K562 (cell line): Measurements from ENCODE around the gene PDGFA. TPM values are rescaled to one million over a fixed set of nuclear protein-coding genes. Genes with fewer than 3 reads are reported as not detected.

Experiments
- ATAC-seq: fragments of 200-7000 bp; cut with Tn5 transposase; 3 replicates; pipeline ENCODE4 v1.9.1; 2020; ENCODE audit warnings: moderate library complexity
- BruUV-seq: library from RNA; stranded (reverse); fragments of 400-500 nt; replicated peaks from 2 replicates; lab custom pipeline; 2021; lab: Mats Ljungman, UMichigan
- CTCF ChIA-PET: fragments of 300-600 bp; formaldehyde crosslinking; extraction: SDS; loops from one replicate; lab custom pipeline; 2021; ENCODE audit warnings: low intra/inter-chr PET ratio; lab: Yijun Ruan, JAX
- POLR2A ChIA-PET: fragments of 300-600, 350-650 bp; sonication (Branson Sonifier 250); formaldehyde crosslinking; extraction: SDS; loops from one replicate; lab custom pipeline; 2021; ENCODE audit warnings: antibody characterized with exemption, inconsistent platforms; lab: Yijun Ruan, JAX
- DNase-seq, 4 experiments: peaks; one replicate each; pipeline versions ENCODE4 v3.0.0 to v3.0.0-alpha.2; 2011 to 2018; ENCODE audit warnings: low spot score in 3 of 4, mixed read lengths in 3 of 4; ENCODE audit errors: extremely low read depth in 1 of 4
- FAIRE-seq: peaks from 2 replicates; lab custom pipeline; 2011; peaks lifted over from hg19 to GRCh38; lab: Jason Lieb, UNC
- H2AFZ ChIP-seq: 2 replicates; pipeline ENCODE4 v1.6.0; 2011; ENCODE audit warnings: low read depth, low read length, control low read depth, inconsistent platforms
- H3K27ac ChIP-seq: fragments of 200-600 bp; 3 replicates; pipeline ENCODE4 v1.8.0; 2011; ENCODE audit warnings: low read depth, mild to moderate bottlenecking, control low read depth, inconsistent platforms, low read length, moderate library complexity, mixed read lengths; ENCODE audit errors: extremely low read depth
- H3K27me3 ChIP-seq, 2 experiments: fragments of 300-600 bp in 1 of 2; 2 replicates in 1 of 2; 3 replicates in 1 of 2; pipeline versions ENCODE4 v1.6.0 to v1.8.0; 2011; ENCODE audit warnings: inconsistent platforms in 2 of 2, low read length in 2 of 2, mild to moderate bottlenecking in 1 of 2, mixed read lengths in 1 of 2, moderate library complexity in 1 of 2; ENCODE audit not compliant: control insufficient read depth in 2 of 2, insufficient read depth in 2 of 2
- H3K36me3 ChIP-seq: fragments of 300-600 bp; 3 replicates; pipeline ENCODE4 v1.8.0; 2011; ENCODE audit warnings: mild to moderate bottlenecking, low read length, inconsistent platforms; ENCODE audit not compliant: control insufficient read depth, insufficient read depth
- H3K4me1 ChIP-seq, 2 experiments: fragments of 200-600 bp in 1 of 2; replicated peaks in 1 of 2; 2 replicates in 1 of 2; 3 replicates in 1 of 2; pipeline versions ENCODE4 v1.5.1 to v1.8.0; 2011; ENCODE audit warnings: inconsistent platforms in 2 of 2, low read length in 2 of 2, mild to moderate bottlenecking in 1 of 2, mixed read lengths in 1 of 2, moderate library complexity in 1 of 2; ENCODE audit not compliant: control insufficient read depth in 2 of 2, insufficient read depth in 2 of 2
- H3K4me2 ChIP-seq: 2 replicates; pipeline ENCODE4 v1.6.1; 2011; ENCODE audit warnings: low read length, control low read depth, inconsistent platforms, mixed read lengths; ENCODE audit not compliant: insufficient read depth
- H3K4me3 ChIP-seq: fragments of 200-600 bp; sonication (generic), shearing (Covaris generic); 2 replicates; pipeline ENCODE4 v1.5.1; 2016; ENCODE audit warnings: control low read depth, inconsistent platforms
- H3K79me2 ChIP-seq: fragments of 200-600 bp; 3 replicates; pipeline ENCODE4 v1.8.0; 2011; ENCODE audit warnings: low read length, inconsistent platforms; ENCODE audit not compliant: control insufficient read depth, insufficient read depth
- H3K9ac ChIP-seq, 2 experiments: 2 replicates each; pipeline versions ENCODE4 v1.6.0 to v1.6.1; 2011; ENCODE audit warnings: low read depth in 2 of 2, low read length in 2 of 2, control low read depth in 1 of 2, inconsistent platforms in 1 of 2, mild to moderate bottlenecking in 1 of 2, mixed read lengths in 1 of 2; ENCODE audit not compliant: insufficient read depth in 1 of 2
- H3K9me1 ChIP-seq: one replicate; pipeline ENCODE4 v1.6.0; 2011; ENCODE audit warnings: inconsistent platforms, mild to moderate bottlenecking, low read length, moderate library complexity; ENCODE audit not compliant: control insufficient read depth, insufficient read depth
- H3K9me3 ChIP-seq: replicated peaks from 2 replicates; pipeline ENCODE4 v1.5.1; 2011; ENCODE audit warnings: low read depth, low read length, inconsistent platforms; ENCODE audit not compliant: control insufficient read depth, insufficient read depth
- H4K20me1 ChIP-seq: replicated peaks from 2 replicates; pipeline ENCODE4 v1.6.1; 2011; ENCODE audit warnings: low read length, inconsistent platforms, mixed read lengths; ENCODE audit not compliant: control insufficient read depth, insufficient read depth
- GABPB2 ChIP-seq: fragments of 250-450 bp; sonication (Bioruptor Pico); conservative IDR thresholded peaks from 2 replicates; pipeline ENCODE4 v1.5.1; 2021; ENCODE audit warnings: mild to moderate bottlenecking
- SPI1 ChIP-seq: IDR thresholded peaks from 2 replicates; pipeline ENCODE4 v1.6.1; 2011; ENCODE audit warnings: low read depth, low read length, control low read depth, borderline replicate concordance
- YY1 ChIP-seq, 3 experiments: IDR thresholded peaks; 2 replicates each; pipeline ENCODE4 v1.6.1; 2011; ENCODE audit warnings: low read length in 2 of 3, mild to moderate bottlenecking in 2 of 3, moderate library complexity in 2 of 3, borderline replicate concordance in 1 of 3, control low read depth in 1 of 3, low read depth in 1 of 3; ENCODE audit not compliant: insufficient read depth in 3 of 3, insufficient replicate concordance in 2 of 3, control insufficient read depth in 1 of 3, insufficient read length in 1 of 3; ENCODE audit errors: extremely low read depth in 1 of 3
- WGBS: fragments of 100-300 bp; shearing (Covaris generic); methylation state at CpG from one replicate; pipeline ENCODE4 v1.1.6; 2016; ENCODE audit warnings: low coverage, mixed read lengths; ENCODE audit not compliant: insufficient coverage; ENCODE audit errors: missing lambda C conversion rate; 5-methylcytosine and 5-hydroxymethylcytosine counted together
- in situ Hi-C: fragments of 300-500 bp; cut with MboI; formaldehyde crosslinking; loops from 4 replicates; pipeline ENCODE4 v1.15.0; 2018; ENCODE audit warnings: inconsistent platforms, mixed read lengths
- intact Hi-C: fragments of 100-400 bp; cut with micrococcal nuclease; formaldehyde crosslinking; loops from 2 replicates; pipeline ENCODE4 v1.14.2; 2022
- polyA plus RNA-seq, 8 experiments: library from polyadenylated mRNA; depleted of rRNA in 4 of 8; stranded (reverse) in 5 of 8; unstranded in 3 of 8; fragments of >200 nt; fragmentation: Nextera tagmentation in 2 of 8; fragmentation: Illumina TruSeq in 1 of 8; extraction: Ambion mirVana in 2 of 8; extraction: Trizol in 1 of 8; gene quantifications; 2 replicates each; pipeline versions ENCODE4 v1.2.1 to v1.2.3, GENCODE V29; 2011 to 2014; ENCODE audit warnings: inconsistent platforms in 1 of 8, missing spikeins in 1 of 8
- total RNA-seq, 7 experiments: library from RNA; depleted of rRNA in 6 of 7; stranded (reverse); fragments of >200 nt in 6 of 7; fragmentation: Illumina TruSeq in 2 of 7; extraction: Trizol in 2 of 7; gene quantifications; 2 replicates each; pipeline versions ENCODE4 v1.2.1 to v1.2.3, GENCODE V29; 2011 to 2021; ENCODE audit warnings: low replicate concordance in 1 of 7
- TF ChIP-seq, protein P1 (sequence below): fragments of 250-450 bp; sonication (Bioruptor Pico); IDR thresholded peaks from 2 replicates; pipeline ENCODE4 v1.8.0; 2022; ENCODE audit warnings: inconsistent platforms, mild to moderate bottlenecking, moderate library complexity, borderline replicate concordance
- TF ChIP-seq, protein P2 (sequence below): fragments of 450-650 bp; formaldehyde crosslinking; conservative IDR thresholded peaks from 2 replicates; pipeline ENCODE4 v1.4.0; 2022; ENCODE audit warnings: mild to moderate bottlenecking, missing genetic modification characterization
- TF ChIP-seq, protein P3 (sequence below): fragments of 200-600 bp; sonication (generic); IDR thresholded peaks from one replicate; pipeline ENCODE4 v1.6.1; 2012; ENCODE audit warnings: mild to moderate bottlenecking, low read depth, low read length, inconsistent platforms

The PDGFA gene
- total and polyA plus RNA-seq, 9 of the 15 experiments (the other 6 are each of a cell fraction or from before 2014, with no cell fraction given), result 2.5 to 10.2 (median 4.6) TPM

DNA sequence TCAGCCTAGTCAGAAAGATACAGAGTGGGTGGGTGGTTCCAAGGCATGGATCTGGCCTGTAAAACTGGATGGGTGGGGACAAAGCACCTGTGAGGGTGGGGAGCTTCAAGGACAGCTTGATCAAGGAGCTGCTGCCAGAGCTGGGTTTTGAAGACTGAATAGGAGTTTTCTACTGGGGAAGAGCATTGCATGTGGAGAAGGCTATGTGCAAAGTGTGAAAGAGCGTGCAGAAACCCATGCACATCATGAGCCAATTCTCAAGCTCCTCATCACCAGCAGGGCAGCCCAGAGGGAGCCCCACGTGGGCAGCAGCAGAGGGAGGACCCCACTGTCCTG is 58.6 kb downstream of the PDGFA start:
- DNase-seq (no peak), ATAC-seq (no peak)
- Histone ChIP-seq H3K4me2 (no peak overlapping the region), H3K9ac (no peak overlapping the region; a peak in 1 of 4 replicates), H3K36me3 (no peaks in the 10 kb centered on the region), H2AFZ (no peak overlapping the region), H3K9me3 (no peaks in the 10 kb centered on the region)
- TF ChIP-seq, protein P1, sequence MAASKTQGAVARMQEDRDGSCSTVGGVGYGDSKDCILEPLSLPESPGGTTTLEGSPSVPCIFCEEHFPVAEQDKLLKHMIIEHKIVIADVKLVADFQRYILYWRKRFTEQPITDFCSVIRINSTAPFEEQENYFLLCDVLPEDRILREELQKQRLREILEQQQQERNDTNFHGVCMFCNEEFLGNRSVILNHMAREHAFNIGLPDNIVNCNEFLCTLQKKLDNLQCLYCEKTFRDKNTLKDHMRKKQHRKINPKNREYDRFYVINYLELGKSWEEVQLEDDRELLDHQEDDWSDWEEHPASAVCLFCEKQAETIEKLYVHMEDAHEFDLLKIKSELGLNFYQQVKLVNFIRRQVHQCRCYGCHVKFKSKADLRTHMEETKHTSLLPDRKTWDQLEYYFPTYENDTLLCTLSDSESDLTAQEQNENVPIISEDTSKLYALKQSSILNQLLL (CRISPR knock-in tag), result no peak
- TF ChIP-seq SPI1 (no peak), GABPB2 (CRISPR knock-in tag) (no peak), YY1 (IDR thresholded peaks at IDR 0.05; ENCODE audit: borderline replicate concordance in 1 of 3, control insufficient read depth in 1 of 3, extremely low read depth in 1 of 3, insufficient read depth in 3 of 3, insufficient read length in 1 of 3, insufficient replicate concordance in 2 of 3, low read depth in 1 of 3, low read length in 2 of 3) (no peak)
- TF ChIP-seq, protein P2, sequence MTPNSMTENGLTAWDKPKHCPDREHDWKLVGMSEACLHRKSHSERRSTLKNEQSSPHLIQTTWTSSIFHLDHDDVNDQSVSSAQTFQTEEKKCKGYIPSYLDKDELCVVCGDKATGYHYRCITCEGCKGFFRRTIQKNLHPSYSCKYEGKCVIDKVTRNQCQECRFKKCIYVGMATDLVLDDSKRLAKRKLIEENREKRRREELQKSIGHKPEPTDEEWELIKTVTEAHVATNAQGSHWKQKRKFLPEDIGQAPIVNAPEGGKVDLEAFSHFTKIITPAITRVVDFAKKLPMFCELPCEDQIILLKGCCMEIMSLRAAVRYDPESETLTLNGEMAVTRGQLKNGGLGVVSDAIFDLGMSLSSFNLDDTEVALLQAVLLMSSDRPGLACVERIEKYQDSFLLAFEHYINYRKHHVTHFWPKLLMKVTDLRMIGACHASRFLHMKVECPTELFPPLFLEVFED, result no peak
- TF ChIP-seq, protein P3, sequence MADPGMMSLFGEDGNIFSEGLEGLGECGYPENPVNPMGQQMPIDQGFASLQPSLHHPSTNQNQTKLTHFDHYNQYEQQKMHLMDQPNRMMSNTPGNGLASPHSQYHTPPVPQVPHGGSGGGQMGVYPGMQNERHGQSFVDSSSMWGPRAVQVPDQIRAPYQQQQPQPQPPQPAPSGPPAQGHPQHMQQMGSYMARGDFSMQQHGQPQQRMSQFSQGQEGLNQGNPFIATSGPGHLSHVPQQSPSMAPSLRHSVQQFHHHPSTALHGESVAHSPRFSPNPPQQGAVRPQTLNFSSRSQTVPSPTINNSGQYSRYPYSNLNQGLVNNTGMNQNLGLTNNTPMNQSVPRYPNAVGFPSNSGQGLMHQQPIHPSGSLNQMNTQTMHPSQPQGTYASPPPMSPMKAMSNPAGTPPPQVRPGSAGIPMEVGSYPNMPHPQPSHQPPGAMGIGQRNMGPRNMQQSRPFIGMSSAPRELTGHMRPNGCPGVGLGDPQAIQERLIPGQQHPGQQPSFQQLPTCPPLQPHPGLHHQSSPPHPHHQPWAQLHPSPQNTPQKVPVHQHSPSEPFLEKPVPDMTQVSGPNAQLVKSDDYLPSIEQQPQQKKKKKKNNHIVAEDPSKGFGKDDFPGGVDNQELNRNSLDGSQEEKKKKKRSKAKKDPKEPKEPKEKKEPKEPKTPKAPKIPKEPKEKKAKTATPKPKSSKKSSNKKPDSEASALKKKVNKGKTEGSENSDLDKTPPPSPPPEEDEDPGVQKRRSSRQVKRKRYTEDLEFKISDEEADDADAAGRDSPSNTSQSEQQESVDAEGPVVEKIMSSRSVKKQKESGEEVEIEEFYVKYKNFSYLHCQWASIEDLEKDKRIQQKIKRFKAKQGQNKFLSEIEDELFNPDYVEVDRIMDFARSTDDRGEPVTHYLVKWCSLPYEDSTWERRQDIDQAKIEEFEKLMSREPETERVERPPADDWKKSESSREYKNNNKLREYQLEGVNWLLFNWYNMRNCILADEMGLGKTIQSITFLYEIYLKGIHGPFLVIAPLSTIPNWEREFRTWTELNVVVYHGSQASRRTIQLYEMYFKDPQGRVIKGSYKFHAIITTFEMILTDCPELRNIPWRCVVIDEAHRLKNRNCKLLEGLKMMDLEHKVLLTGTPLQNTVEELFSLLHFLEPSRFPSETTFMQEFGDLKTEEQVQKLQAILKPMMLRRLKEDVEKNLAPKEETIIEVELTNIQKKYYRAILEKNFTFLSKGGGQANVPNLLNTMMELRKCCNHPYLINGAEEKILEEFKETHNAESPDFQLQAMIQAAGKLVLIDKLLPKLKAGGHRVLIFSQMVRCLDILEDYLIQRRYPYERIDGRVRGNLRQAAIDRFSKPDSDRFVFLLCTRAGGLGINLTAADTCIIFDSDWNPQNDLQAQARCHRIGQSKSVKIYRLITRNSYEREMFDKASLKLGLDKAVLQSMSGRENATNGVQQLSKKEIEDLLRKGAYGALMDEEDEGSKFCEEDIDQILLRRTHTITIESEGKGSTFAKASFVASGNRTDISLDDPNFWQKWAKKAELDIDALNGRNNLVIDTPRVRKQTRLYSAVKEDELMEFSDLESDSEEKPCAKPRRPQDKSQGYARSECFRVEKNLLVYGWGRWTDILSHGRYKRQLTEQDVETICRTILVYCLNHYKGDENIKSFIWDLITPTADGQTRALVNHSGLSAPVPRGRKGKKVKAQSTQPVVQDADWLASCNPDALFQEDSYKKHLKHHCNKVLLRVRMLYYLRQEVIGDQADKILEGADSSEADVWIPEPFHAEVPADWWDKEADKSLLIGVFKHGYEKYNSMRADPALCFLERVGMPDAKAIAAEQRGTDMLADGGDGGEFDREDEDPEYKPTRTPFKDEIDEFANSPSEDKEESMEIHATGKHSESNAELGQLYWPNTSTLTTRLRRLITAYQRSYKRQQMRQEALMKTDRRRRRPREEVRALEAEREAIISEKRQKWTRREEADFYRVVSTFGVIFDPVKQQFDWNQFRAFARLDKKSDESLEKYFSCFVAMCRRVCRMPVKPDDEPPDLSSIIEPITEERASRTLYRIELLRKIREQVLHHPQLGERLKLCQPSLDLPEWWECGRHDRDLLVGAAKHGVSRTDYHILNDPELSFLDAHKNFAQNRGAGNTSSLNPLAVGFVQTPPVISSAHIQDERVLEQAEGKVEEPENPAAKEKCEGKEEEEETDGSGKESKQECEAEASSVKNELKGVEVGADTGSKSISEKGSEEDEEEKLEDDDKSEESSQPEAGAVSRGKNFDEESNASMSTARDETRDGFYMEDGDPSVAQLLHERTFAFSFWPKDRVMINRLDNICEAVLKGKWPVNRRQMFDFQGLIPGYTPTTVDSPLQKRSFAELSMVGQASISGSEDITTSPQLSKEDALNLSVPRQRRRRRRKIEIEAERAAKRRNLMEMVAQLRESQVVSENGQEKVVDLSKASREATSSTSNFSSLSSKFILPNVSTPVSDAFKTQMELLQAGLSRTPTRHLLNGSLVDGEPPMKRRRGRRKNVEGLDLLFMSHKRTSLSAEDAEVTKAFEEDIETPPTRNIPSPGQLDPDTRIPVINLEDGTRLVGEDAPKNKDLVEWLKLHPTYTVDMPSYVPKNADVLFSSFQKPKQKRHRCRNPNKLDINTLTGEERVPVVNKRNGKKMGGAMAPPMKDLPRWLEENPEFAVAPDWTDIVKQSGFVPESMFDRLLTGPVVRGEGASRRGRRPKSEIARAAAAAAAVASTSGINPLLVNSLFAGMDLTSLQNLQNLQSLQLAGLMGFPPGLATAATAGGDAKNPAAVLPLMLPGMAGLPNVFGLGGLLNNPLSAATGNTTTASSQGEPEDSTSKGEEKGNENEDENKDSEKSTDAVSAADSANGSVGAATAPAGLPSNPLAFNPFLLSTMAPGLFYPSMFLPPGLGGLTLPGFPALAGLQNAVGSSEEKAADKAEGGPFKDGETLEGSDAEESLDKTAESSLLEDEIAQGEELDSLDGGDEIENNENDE, result no peak
- TF ChIP-seq, all 486 proteins: peak for 0
- Histone ChIP-seq H3K4me3 (no peak overlapping the region), H3K9me1 (no peaks in the 10 kb centered on the region), H3K27me3 (peaks cover 0 to 7% of the 10 kb centered on the region in 2 experiments; a peak in 3 of 5 replicates), H3K79me2 (no peaks in the 10 kb centered on the region), H3K4me1 (peaks cover 8 to 58% of the 10 kb centered on the region in 2 experiments; a peak in 4 of 5 replicates), H4K20me1 (no peaks in the 10 kb centered on the region), H3K27ac (no peak overlapping the region)
- peak; percentile 64 for FAIRE-seq
- WGBS, result 20% methylated on average over 2 of the region's 2 CpGs
- CTCF ChIA-PET, result no interaction called here
- intact Hi-C loops (loop anchor here (10.0 kb wide), 1 partner anchor 144 kb away; no protein-coding TSS in a partner anchor), in situ Hi-C loops (no loop called here)
- POLR2A ChIA-PET, result interaction anchor here (0.6 to 0.7 kb wide), 4 partner anchors 16 to 993 kb away, joined by 3 read pairs; no protein-coding TSS in a partner anchor
- BruUV-seq, result no TSS peak
